ENCODE data around the gene LNP1. TPM values are rescaled to one million over a fixed set of nuclear protein-coding genes. Genes with fewer than 3 reads are reported as not detected.

Gene LNP1
- total and polyA plus RNA-seq, 9 of the 15 experiments (the other 6 are each of a cell fraction or from before 2014, with no cell fraction given): 1.9 to 5.2 (median 4.5) TPM

DNA sequence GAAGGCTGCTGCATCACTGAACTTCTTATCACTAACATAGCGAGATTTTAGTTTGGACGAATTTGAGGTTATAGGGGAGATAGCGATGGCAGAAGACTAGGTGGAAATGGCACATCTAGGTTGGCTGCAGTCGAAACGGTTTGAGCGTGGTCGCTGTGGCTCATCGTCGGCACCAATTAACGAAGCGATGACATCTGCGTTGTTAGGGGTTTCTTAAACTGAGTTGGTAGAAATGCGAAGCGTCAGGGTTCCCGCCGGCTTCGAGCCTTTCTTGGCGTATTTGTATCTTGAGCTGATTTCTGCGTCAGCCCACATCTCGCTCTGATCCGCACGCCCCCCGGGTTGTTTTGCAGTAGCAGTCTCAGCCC is 319 bp downstream of the LNP1 start (continued):
- TF ChIP-seq MXI1 (IDR thresholded peaks at IDR 0.05; ENCODE audit: low read depth, low read length) (no peak), ZNF232 (CRISPR knock-in tag; IDR thresholded peaks at IDR 0.05) (no peak), HOXB6 (CRISPR knock-in tag; IDR thresholded peaks at IDR 0.05; ENCODE audit: borderline replicate concordance) (no peak), MIER1 (IDR thresholded peaks at IDR 0.05; ENCODE audit: low read depth) (0 out of 2 replicates have a peak, but pooled peaks have one; percentile 47), ZC3H8 (IDR thresholded peaks at IDR 0.05) (no peak), RBM34 (IDR thresholded peaks at IDR 0.05; ENCODE audit: borderline replicate concordance, insufficient read depth, low read length) (no peak), BRD4 (IDR thresholded peaks at IDR 0.05) (no peak), ARID2 (IDR thresholded peaks at IDR 0.05) (no peak), LARP7 (IDR thresholded peaks at IDR 0.05) (no peak), ZNF561 (CRISPR knock-in tag; conservative IDR thresholded peaks at IDR 0.05) (no peak), BDP1 (IDR thresholded peaks at IDR 0.05; ENCODE audit: insufficient read depth, insufficient read length) (no peak), RFX5 (IDR thresholded peaks at IDR 0.05; ENCODE audit: low read depth, low read length) (no peak), ZNF175 (CRISPR knock-in tag; IDR thresholded peaks at IDR 0.05; ENCODE audit: low read depth) (no peak), PHF21A (IDR thresholded peaks at IDR 0.05; ENCODE audit: borderline replicate concordance, low read depth) (no peak)
- TF ChIP-seq, protein P1, sequence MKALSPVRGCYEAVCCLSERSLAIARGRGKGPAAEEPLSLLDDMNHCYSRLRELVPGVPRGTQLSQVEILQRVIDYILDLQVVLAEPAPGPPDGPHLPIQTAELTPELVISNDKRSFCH (CRISPR knock-in tag; IDR thresholded peaks at IDR 0.05): no peak
- TF ChIP-seq, protein P1 (tag; IDR thresholded peaks at IDR 0.05): no peak
- TF ChIP-seq, protein P2, sequence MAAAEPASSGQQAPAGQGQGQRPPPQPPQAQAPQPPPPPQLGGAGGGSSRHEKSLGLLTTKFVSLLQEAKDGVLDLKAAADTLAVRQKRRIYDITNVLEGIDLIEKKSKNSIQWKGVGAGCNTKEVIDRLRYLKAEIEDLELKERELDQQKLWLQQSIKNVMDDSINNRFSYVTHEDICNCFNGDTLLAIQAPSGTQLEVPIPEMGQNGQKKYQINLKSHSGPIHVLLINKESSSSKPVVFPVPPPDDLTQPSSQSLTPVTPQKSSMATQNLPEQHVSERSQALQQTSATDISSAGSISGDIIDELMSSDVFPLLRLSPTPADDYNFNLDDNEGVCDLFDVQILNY (CRISPR knock-in tag; IDR thresholded peaks at IDR 0.05): no peak
- TF ChIP-seq, protein P3, sequence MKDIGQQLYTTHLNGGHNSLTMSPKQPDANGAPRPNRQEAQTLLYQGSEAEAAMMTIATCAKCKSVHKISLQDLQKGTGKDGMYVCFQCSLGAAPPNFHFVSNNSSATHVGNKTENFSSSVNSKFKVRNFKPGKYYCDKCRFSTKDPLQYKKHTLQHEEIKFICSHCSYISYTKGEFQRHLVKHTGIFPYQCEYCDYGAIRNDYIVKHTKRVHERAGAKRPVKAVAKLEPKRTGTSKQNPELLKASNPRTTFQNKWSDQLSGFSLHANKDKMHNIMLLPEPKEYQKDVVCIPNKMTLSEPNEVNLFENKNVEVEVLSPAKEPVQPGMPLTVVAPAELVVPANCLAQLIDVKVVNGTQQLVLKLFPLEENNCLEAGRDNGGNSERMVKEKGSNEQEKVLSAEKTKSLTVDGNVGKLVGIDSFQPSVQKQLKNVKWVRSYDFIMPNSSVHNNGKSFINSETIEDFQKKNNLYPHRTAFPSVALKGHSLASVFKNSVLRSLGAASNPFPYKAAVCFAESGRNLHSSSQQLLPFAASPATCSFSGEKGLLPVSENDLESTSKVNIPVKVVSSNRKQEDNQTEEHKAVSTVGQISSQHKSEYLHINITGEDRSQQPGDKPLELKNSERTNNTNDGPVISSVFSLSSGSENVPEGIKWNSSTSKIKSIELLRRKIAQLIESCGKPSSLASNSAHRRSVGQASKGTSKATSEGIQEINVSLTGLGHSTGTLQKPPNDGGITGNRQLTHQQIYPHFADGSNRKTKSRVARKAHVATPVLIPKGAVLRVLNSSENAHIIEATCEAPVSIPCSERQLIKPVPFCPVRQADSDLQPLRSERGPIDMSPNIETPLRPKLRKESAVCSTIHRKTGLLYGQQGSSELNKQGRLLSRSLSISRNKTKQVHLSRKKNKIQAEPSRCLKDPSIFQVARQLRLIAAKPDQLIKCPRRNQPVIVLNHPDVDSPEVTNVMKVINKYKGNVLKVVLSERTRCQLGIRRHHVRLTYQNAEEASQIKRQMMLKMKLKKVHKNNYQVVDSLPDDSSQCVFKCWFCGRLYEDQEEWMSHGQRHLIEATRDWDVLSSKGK (CRISPR knock-in tag; IDR thresholded peaks at IDR 0.05): no peak
- TF ChIP-seq, protein P4, sequence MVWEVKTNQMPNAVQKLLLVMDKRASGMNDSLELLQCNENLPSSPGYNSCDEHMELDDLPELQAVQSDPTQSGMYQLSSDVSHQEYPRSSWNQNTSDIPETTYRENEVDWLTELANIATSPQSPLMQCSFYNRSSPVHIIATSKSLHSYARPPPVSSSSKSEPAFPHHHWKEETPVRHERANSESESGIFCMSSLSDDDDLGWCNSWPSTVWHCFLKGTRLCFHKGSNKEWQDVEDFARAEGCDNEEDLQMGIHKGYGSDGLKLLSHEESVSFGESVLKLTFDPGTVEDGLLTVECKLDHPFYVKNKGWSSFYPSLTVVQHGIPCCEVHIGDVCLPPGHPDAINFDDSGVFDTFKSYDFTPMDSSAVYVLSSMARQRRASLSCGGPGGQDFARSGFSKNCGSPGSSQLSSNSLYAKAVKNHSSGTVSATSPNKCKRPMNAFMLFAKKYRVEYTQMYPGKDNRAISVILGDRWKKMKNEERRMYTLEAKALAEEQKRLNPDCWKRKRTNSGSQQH (CRISPR knock-in tag; IDR thresholded peaks at IDR 0.05): no peak
- TF ChIP-seq, protein P5, sequence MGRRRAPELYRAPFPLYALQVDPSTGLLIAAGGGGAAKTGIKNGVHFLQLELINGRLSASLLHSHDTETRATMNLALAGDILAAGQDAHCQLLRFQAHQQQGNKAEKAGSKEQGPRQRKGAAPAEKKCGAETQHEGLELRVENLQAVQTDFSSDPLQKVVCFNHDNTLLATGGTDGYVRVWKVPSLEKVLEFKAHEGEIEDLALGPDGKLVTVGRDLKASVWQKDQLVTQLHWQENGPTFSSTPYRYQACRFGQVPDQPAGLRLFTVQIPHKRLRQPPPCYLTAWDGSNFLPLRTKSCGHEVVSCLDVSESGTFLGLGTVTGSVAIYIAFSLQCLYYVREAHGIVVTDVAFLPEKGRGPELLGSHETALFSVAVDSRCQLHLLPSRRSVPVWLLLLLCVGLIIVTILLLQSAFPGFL (CRISPR knock-in tag; IDR thresholded peaks at IDR 0.05): no peak
- TF ChIP-seq, protein P6, sequence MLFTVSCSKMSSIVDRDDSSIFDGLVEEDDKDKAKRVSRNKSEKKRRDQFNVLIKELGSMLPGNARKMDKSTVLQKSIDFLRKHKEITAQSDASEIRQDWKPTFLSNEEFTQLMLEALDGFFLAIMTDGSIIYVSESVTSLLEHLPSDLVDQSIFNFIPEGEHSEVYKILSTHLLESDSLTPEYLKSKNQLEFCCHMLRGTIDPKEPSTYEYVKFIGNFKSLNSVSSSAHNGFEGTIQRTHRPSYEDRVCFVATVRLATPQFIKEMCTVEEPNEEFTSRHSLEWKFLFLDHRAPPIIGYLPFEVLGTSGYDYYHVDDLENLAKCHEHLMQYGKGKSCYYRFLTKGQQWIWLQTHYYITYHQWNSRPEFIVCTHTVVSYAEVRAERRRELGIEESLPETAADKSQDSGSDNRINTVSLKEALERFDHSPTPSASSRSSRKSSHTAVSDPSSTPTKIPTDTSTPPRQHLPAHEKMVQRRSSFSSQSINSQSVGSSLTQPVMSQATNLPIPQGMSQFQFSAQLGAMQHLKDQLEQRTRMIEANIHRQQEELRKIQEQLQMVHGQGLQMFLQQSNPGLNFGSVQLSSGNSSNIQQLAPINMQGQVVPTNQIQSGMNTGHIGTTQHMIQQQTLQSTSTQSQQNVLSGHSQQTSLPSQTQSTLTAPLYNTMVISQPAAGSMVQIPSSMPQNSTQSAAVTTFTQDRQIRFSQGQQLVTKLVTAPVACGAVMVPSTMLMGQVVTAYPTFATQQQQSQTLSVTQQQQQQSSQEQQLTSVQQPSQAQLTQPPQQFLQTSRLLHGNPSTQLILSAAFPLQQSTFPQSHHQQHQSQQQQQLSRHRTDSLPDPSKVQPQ (CRISPR knock-in tag; IDR thresholded peaks at IDR 0.05; ENCODE audit: borderline replicate concordance): no peak

Data from K562 (cell line).